ENCODE data around the gene DECR2.
"Not testable (repeated sequence)": the region's sequence is repeated elsewhere in the genome, so short reads cannot be mapped to it uniquely, and the experiment has no call there.

DECR2 gene

GRCh38 chr16:361341-361871, 40.3 kb upstream of the DECR2 start:
- no peak for TF ChIP-seq CTCF (IDR thresholded peaks at IDR 0.05; ENCODE audit: insufficient read depth, low read length, poor library complexity, severe bottlenecking)
- Histone ChIP-seq H3K36me3 (ENCODE audit: control insufficient read depth, insufficient read depth, low read length) (peaks cover under 1% of the 10 kb centered on the region; the same call in 1 of the 2 replicates), H3K27me3 (replicated peaks; ENCODE audit: control insufficient read depth, insufficient read depth, low read length) (no peaks in the 10 kb centered on the region), H3K4me3 (replicated peaks; ENCODE audit: low read depth, low read length) (no peak overlapping the region)
- peak; percentile 19 for DNase-seq (ENCODE audit: extremely low read depth, insufficient read length)

GRCh38 chr16:361872-362701, 39.6 kb upstream of the DECR2 start:
- Histone ChIP-seq H3K36me3 (ENCODE audit: control insufficient read depth, insufficient read depth, low read length) (peaks cover 2% of the 10 kb centered on the region; the same call in 1 of the 2 replicates), H3K27me3 (replicated peaks; ENCODE audit: control insufficient read depth, insufficient read depth, low read length) (no peaks in the 10 kb centered on the region), H3K4me3 (replicated peaks; ENCODE audit: low read depth, low read length) (no peak overlapping the region)
- TF ChIP-seq CTCF (IDR thresholded peaks at IDR 0.05; ENCODE audit: insufficient read depth, low read length, poor library complexity, severe bottlenecking) = peak; percentile 96
- DNase-seq (ENCODE audit: extremely low read depth, insufficient read length) = peak; percentile 66

DNA sequence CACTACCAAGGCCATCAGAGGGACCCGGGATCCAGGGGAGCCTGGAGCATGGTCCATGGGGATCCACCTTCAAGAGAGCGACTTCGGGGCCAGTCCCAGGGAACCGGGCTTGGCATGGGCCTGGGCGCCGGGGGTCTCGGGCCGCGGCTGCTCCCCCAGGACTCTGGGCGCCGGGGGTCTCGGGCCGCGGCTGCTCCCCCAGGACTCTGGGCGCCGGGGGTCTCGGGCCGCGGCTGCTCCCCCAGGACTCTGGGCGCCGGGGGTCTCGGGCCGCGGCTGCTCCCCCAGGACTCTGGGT, 39.0 kb upstream of the DECR2 start:
- H3K27me3 ChIP-seq (replicated peaks; ENCODE audit: control insufficient read depth, insufficient read depth, low read length); H3K4me3 ChIP-seq (replicated peaks; ENCODE audit: low read depth, low read length); DNase-seq (ENCODE audit: extremely low read depth, insufficient read length); H3K36me3 ChIP-seq (ENCODE audit: control insufficient read depth, insufficient read depth, low read length): not testable (repeated sequence)

DNA sequence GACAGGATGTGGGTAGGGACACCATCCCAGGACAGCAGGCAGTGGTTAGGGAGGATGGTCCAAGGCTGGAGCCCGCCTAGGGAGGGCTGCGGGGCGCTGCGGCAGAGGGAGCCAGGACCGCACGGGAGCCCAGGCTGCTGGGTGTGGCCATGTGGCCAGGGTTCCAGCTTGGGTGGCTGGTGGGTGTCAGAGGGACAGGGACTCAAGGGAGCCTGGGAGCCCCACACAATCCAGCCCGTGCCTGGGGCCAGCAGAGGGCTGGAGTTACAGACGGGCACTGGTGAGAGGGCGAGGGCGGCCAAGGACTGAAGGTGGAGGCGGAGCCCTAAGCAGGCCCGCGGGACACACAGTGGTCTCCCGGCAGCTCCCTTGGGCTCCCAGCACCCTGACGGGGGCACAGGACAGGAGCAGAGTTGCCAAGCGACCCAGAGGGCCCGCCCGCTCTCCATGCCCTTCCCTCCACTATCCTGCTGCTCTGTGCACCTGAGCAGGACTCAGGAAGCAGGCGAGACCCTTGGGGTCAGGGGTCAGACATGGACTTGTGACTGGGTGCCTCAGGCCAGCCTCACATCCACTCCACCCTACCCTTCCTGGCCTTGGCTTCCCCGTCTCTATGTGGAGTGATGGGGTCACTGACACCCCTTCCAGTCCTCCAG, 38.4 kb upstream of the DECR2 start:
- Histone ChIP-seq H3K4me3 (replicated peaks; ENCODE audit: low read depth, low read length) (no peak overlapping the region), H3K27me3 (replicated peaks; ENCODE audit: control insufficient read depth, insufficient read depth, low read length) (no peaks in the 10 kb centered on the region), H3K36me3 (ENCODE audit: control insufficient read depth, insufficient read depth, low read length) (peaks cover 12% of the 10 kb centered on the region)
- DNase-seq (ENCODE audit: extremely low read depth, insufficient read length) = no peak
- TF ChIP-seq CTCF (IDR thresholded peaks at IDR 0.05; ENCODE audit: insufficient read depth, low read length, poor library complexity, severe bottlenecking) = no peak

- Histone ChIP-seq H3K4me3 (replicated peaks; ENCODE audit: low read depth, low read length) (no peak overlapping the region), H3K36me3 (ENCODE audit: control insufficient read depth, insufficient read depth, low read length) (peaks cover 18% of the 10 kb centered on the region), H3K27me3 (replicated peaks; ENCODE audit: control insufficient read depth, insufficient read depth, low read length) (no peaks in the 10 kb centered on the region)
- no peak for DNase-seq (ENCODE audit: extremely low read depth, insufficient read length)
- no peak for TF ChIP-seq CTCF (IDR thresholded peaks at IDR 0.05; ENCODE audit: insufficient read depth, low read length, poor library complexity, severe bottlenecking)
These were observed 37.8 kb upstream of the DECR2 start for GRCh38 chr16:363766-364490.
